ENCODE measurements around the gene ALDH1A1. TPM values are rescaled to one million over a fixed set of nuclear protein-coding genes. Genes with fewer than 3 reads are reported as not detected.

Gene ALDH1A1
- total and polyA plus RNA-seq, 2 donors: 33.2 to 67.9 TPM

Other genes starting within 250 kb of the ALDH1A1 start
- 353 TPM for gene ANXA1, start 198.8 kb upstream of the ALDH1A1 start, total RNA-seq
- gene ANXA1, start 198.8 kb upstream of the ALDH1A1 start, polyA plus RNA-seq: 221 TPM